Endothelial cell of umbilical vein (primary cell): ENCODE data around the gene UBE2F. TPM values are rescaled to one million over a fixed set of nuclear protein-coding genes. Genes with fewer than 3 reads are reported as not detected.

ENCODE experiments used
- BruUV-seq: library from RNA; stranded (reverse); fragments of 400-500 nt; replicated peaks from 2 replicates; lab custom pipeline; 2021; lab: Mats Ljungman, UMichigan
- CTCF ChIA-PET: fragments of 300-600, 350-600 bp; sonication (Branson Sonifier 250); formaldehyde crosslinking; loops from one replicate; lab custom pipeline; 2021; ENCODE audit warnings: antibody characterized with exemption, inconsistent platforms; lab: Charles Lee
- POLR2A ChIA-PET: fragments of 300-600, 350-600 bp; sonication (Branson Sonifier 250); formaldehyde crosslinking; loops from one replicate; lab custom pipeline; 2021; ENCODE audit warnings: antibody characterized with exemption, inconsistent platforms; lab: Charles Lee
- DNase-seq: peaks from one replicate; pipeline ENCODE4 v3.0.0-alpha.2; 2011; ENCODE audit warnings: low read depth, low spot score
- FAIRE-seq: peaks from 2 replicates; lab custom pipeline; 2011; peaks lifted over from hg19 to GRCh38; lab: Jason Lieb, UNC
- H2AFZ ChIP-seq: 2 replicates; pipeline ENCODE4 v1.6.0; 2012; ENCODE audit warnings: low read depth, low read length, control low read depth, inconsistent platforms
- H3K27ac ChIP-seq: 2 replicates; pipeline ENCODE4 v1.5.1; 2011; ENCODE audit warnings: low read depth, mild to moderate bottlenecking, control low read depth, low read length, moderate library complexity; ENCODE audit not compliant: insufficient read depth
- H3K27me3 ChIP-seq, 2 experiments: 2 replicates each; pipeline versions ENCODE4 v1.6.0 to v1.6.1; 2011; ENCODE audit warnings: low read length in 2 of 2, mixed read lengths in 1 of 2; ENCODE audit not compliant: control insufficient read depth in 2 of 2, insufficient read depth in 2 of 2
- H3K36me3 ChIP-seq, 2 experiments: 2 replicates in 1 of 2; 3 replicates in 1 of 2; pipeline ENCODE4 v1.5.1; 2011; ENCODE audit warnings: low read length in 2 of 2, mild to moderate bottlenecking in 1 of 2, moderate library complexity in 1 of 2; ENCODE audit not compliant: control insufficient read depth in 2 of 2, insufficient read depth in 2 of 2; ENCODE audit errors: extremely low read depth in 1 of 2
- H3K4me1 ChIP-seq: 3 replicates; pipeline ENCODE4 v1.5.1; 2011; ENCODE audit warnings: mild to moderate bottlenecking, low read length; ENCODE audit not compliant: control insufficient read depth, insufficient read depth; ENCODE audit errors: extremely low read depth
- H3K4me2 ChIP-seq: 2 replicates; pipeline ENCODE4 v1.6.1; 2011; ENCODE audit warnings: low read length, control low read depth, mixed read lengths; ENCODE audit not compliant: insufficient read depth
- H3K4me3 ChIP-seq, 3 experiments: fragments of 200-600 bp in 1 of 3; sonication (generic), shearing (Covaris generic) in 1 of 3; replicated peaks in 1 of 3; 2 replicates each; pipeline ENCODE4 v1.5.1; 2011 to 2016; ENCODE audit warnings: control low read depth in 3 of 3, low read length in 3 of 3, mild to moderate bottlenecking in 2 of 3, inconsistent platforms in 1 of 3, low read depth in 1 of 3, moderate library complexity in 1 of 3; ENCODE audit not compliant: insufficient read depth in 1 of 3
- H3K79me2 ChIP-seq: 2 replicates; pipeline ENCODE4 v1.6.0; 2012; ENCODE audit warnings: low read length, inconsistent platforms; ENCODE audit not compliant: control insufficient read depth, insufficient read depth
- H3K9ac ChIP-seq: replicated peaks from 2 replicates; pipeline ENCODE3; 2011; ENCODE audit warnings: low read length, control low read depth; ENCODE audit not compliant: insufficient read depth; ENCODE audit errors: extremely low read depth
- H3K9me1 ChIP-seq: replicated peaks from 3 replicates; pipeline ENCODE4 v1.6.0; 2011; ENCODE audit warnings: mild to moderate bottlenecking, low read length; ENCODE audit not compliant: control insufficient read depth, insufficient read depth; ENCODE audit errors: extremely low read depth
- H3K9me3 ChIP-seq: replicated peaks from 2 replicates; pipeline ENCODE4 v1.5.1; 2012; ENCODE audit warnings: low read length, inconsistent platforms; ENCODE audit not compliant: control insufficient read depth, insufficient read depth
- H4K20me1 ChIP-seq: replicated peaks from 2 replicates; pipeline ENCODE3; 2011; ENCODE audit warnings: mild to moderate bottlenecking, low read length; ENCODE audit not compliant: control insufficient read depth, insufficient read depth; ENCODE audit errors: extremely low read depth
- CTCF ChIP-seq, 2 donors: IDR thresholded peaks; 1 replicate in 1 of 2; 2 replicates in 1 of 2; pipeline ENCODE4 v1.5.1; 2011; ENCODE audit warnings: low read length in 2 of 2, mild to moderate bottlenecking in 2 of 2, moderate library complexity in 2 of 2, control low read depth in 1 of 2, inconsistent platforms in 1 of 2, low read depth in 1 of 2; ENCODE audit not compliant: insufficient read depth in 1 of 2; ENCODE audit errors: extremely low read depth in 1 of 2
- EZH2 ChIP-seq: IDR thresholded peaks from 2 replicates; pipeline ENCODE4 v1.6.1; 2012; ENCODE audit warnings: borderline replicate concordance, low read depth, mild to moderate bottlenecking, moderate library complexity, low read length, inconsistent platforms; ENCODE audit not compliant: severe bottlenecking
- FOS ChIP-seq: IDR thresholded peaks from 2 replicates; pipeline ENCODE4 v1.6.1; 2011; ENCODE audit warnings: mild to moderate bottlenecking, low read length, moderate library complexity, borderline replicate concordance; ENCODE audit not compliant: insufficient read depth
- GATA2 ChIP-seq: IDR thresholded peaks from 2 replicates; pipeline ENCODE4 v1.7.0; 2011; ENCODE audit warnings: low read depth, mild to moderate bottlenecking, moderate library complexity, mixed read lengths, low read length; ENCODE audit not compliant: insufficient read length, insufficient read depth
- JUN ChIP-seq: IDR thresholded peaks from 2 replicates; pipeline ENCODE4 v1.6.1; 2011; ENCODE audit warnings: borderline replicate concordance, low read depth; ENCODE audit not compliant: insufficient read length, insufficient read depth
- MAX ChIP-seq: IDR thresholded peaks from 2 replicates; pipeline ENCODE4 v1.6.1; 2011; ENCODE audit not compliant: insufficient read depth, insufficient read length
- MYC ChIP-seq: IDR thresholded peaks from one replicate; pipeline ENCODE4 v1.6.1; 2011; ENCODE audit warnings: mild to moderate bottlenecking, low read depth, low read length
- POLR2A ChIP-seq: IDR thresholded peaks from 2 replicates; pipeline ENCODE4 v1.6.1; 2012; ENCODE audit warnings: low read depth, mild to moderate bottlenecking, control low read depth, low read length
- POLR2AphosphoS5 ChIP-seq: IDR thresholded peaks from 2 replicates; pipeline ENCODE4 v1.6.1; 2012; ENCODE audit warnings: low read depth, mild to moderate bottlenecking, control low read depth, low read length, moderate library complexity; ENCODE audit not compliant: insufficient read depth
- dilution Hi-C: fragments of 300-500 bp; cut with MboI; formaldehyde crosslinking; loops from one replicate; pipeline ENCODE4 v1.15.0; 2019; ENCODE audit warnings: low sequenced_read_pairs; ENCODE audit not compliant: extremely low pct_ligation_motif_present
- intact Hi-C: fragments of 100-400 bp; cut with micrococcal nuclease; formaldehyde crosslinking; loops from one replicate; pipeline ENCODE4 v1.10.0; 2022
- polyA plus RNA-seq, 4 experiments: library from polyadenylated mRNA; depleted of rRNA in 3 of 4; stranded (reverse) in 3 of 4; unstranded in 1 of 4; fragments of >200 nt; gene quantifications; 2 replicates each; pipeline versions ENCODE4 v1.2.1 to v1.2.3, GENCODE V29; 2011 to 2012; ENCODE audit warnings: missing spikeins in 1 of 4
- total RNA-seq: library from RNA; stranded (reverse); gene quantifications from 2 replicates; pipeline ENCODE4 v1.2.3, GENCODE V29; 2021

The UBE2F gene
- total and polyA plus RNA-seq, 2 donors (not counting 3 experiments of a cell fraction or from before 2014, with no cell fraction given) = 42.3 to 45.6 TPM

GRCh38 chr2:237942513-237942899, 24.3 kb upstream of the UBE2F start:
- Histone ChIP-seq H3K4me2 (peak overlapping the region; percentile 53), H3K9ac (no peak overlapping the region), H3K4me3 (no peak overlapping the region), H3K9me1 (no peaks in the 10 kb centered on the region), H3K9me3 (no peaks in the 10 kb centered on the region), H3K79me2 (no peaks in the 10 kb centered on the region), H4K20me1 (no peaks in the 10 kb centered on the region), H3K27me3 (peaks cover 2 to 7% of the 10 kb centered on the region in 2 experiments), H3K36me3 (no peaks in the 10 kb centered on the region), H3K4me1 (peaks cover 16% of the 10 kb centered on the region), H2AFZ (no peak overlapping the region), H3K27ac (no peak overlapping the region)
- dilution Hi-C loops (no loop called here), intact Hi-C loops (no loop called here)
- DNase-seq (peak; percentile 37), FAIRE-seq (peak; percentile 49)
- no peak for TF ChIP-seq POLR2A
- no peak for TF ChIP-seq POLR2AphosphoS5
- TF ChIP-seq GATA2 = no peak
- no peak for TF ChIP-seq JUN
- no peak for TF ChIP-seq EZH2
- POLR2A ChIA-PET = no interaction called here
- BruUV-seq = no TSS peak
- CTCF ChIA-PET = interaction anchor here (1.1 kb wide), 1 partner anchor 15 kb away, joined by 3 read pairs; no protein-coding TSS in a partner anchor

- no peak for FAIRE-seq
- Histone ChIP-seq H3K4me1 (peaks cover 16% of the 10 kb centered on the region), H3K27ac (no peak overlapping the region), H3K4me3 (no peak overlapping the region), H2AFZ (no peak overlapping the region), H3K9me1 (no peaks in the 10 kb centered on the region), H3K27me3 (peaks cover 2 to 7% of the 10 kb centered on the region in 2 experiments), H4K20me1 (no peaks in the 10 kb centered on the region), H3K36me3 (no peaks in the 10 kb centered on the region), H3K9me3 (no peaks in the 10 kb centered on the region), H3K79me2 (no peaks in the 10 kb centered on the region), H3K9ac (no peak overlapping the region), H3K4me2 (no peak overlapping the region)
- dilution Hi-C loops (no loop called here), intact Hi-C loops (no loop called here)
- no peak for TF ChIP-seq MYC
- TF ChIP-seq FOS = no peak
- TF ChIP-seq EZH2 = no peak
- no peak for TF ChIP-seq CTCF (IDR thresholded peaks at IDR 0.05; ENCODE audit: extremely low read depth in 1 of 2, insufficient read depth in 1 of 2, low read depth in 1 of 2, low read length in 2 of 2)
- no peak for TF ChIP-seq MAX
- TF ChIP-seq POLR2AphosphoS5 = no peak
- no peak for DNase-seq
- CTCF ChIA-PET = interaction anchor here (1.1 kb wide), 1 partner anchor 16 kb away, joined by 3 read pairs; no protein-coding TSS in a partner anchor
- no TSS peak for BruUV-seq
- POLR2A ChIA-PET = no interaction called here
Observed at GRCh38 chr2:237943395-237944094, 23.3 kb upstream of the UBE2F start.
